ENCODE results near the gene PKD2L1. TPM values are rescaled to one million over a fixed set of nuclear protein-coding genes. Genes with fewer than 3 reads are reported as not detected.

Gene PKD2L1
- total and polyA plus RNA-seq, 2 of the 8 experiments (the other 6 are each of a cell fraction or from before 2014, with no cell fraction given), result 0.20 to 0.33 TPM

DNA sequence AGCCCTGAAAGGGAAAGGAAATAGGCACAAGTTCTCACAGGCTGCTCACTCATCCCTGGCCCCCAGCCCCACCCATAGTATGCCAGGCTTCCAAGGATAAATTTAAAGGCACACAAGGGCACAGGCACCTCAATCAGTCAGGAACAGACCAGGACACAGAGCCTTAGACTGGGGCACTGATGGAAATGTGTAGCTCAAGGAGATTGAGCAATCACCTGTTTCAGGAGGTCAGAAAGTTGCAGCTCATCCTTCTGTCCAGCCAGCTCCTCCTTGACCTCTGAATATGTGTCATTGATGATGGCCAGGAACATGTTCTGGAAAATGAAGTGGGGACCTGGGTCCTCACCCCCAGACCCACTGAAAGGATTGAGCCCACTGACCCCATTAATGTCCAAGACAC, 37.0 kb downstream of the PKD2L1 start:
- H4K8ac ChIP-seq (ENCODE audit: extremely low read depth, insufficient read depth, low read length), result no peak overlapping the region
- no peak overlapping the region for H3K56ac ChIP-seq (replicated peaks; ENCODE audit: insufficient read length, low read depth, low read length)
- H3K27ac ChIP-seq (ENCODE audit: low read depth, low read length), result no peak overlapping the region
- no peak overlapping the region for H2BK5ac ChIP-seq (ENCODE audit: low read depth, low read length)
- H2BK15ac ChIP-seq (ENCODE audit: low read length), result no peak overlapping the region
- H2AK5ac ChIP-seq (ENCODE audit: low read depth, low read length), result no peak overlapping the region
- H3K23ac ChIP-seq (ENCODE audit: insufficient read length), result no peak overlapping the region
- no peaks in the 10 kb centered on the region for H3K79me1 ChIP-seq (ENCODE audit: low read depth, low read length)
- DNase-seq (ENCODE audit: low read depth in 1 of 2, low spot score in 2 of 2) (no peak), FAIRE-seq (no peak)
- no peak overlapping the region for H3K4ac ChIP-seq (replicated peaks; ENCODE audit: insufficient read length, low read depth, low read length)
- H2BK12ac ChIP-seq (ENCODE audit: low read depth, low read length), result no peak overlapping the region
- H3K4me3 ChIP-seq (ENCODE audit: extremely low read depth in 1 of 4, insufficient read depth in 2 of 4, low read depth in 3 of 4, low read length in 4 of 4), result no peak overlapping the region
- no peak overlapping the region for H3K4me2 ChIP-seq (ENCODE audit: insufficient read depth in 1 of 2, low read depth in 2 of 2, low read length in 2 of 2)
- H2AFZ ChIP-seq (ENCODE audit: low read length), result no peak overlapping the region
- no peak overlapping the region for H2BK20ac ChIP-seq (ENCODE audit: low read length)
- POLR2A ChIA-PET (ENCODE audit: partially characterized antibody), result interaction anchor here (0.9 to 1.5 kb wide), 2 partner anchors 53 to 80 kb away, joined by 3 read pairs; no protein-coding TSS in a partner anchor
- H4K91ac ChIP-seq (replicated peaks; ENCODE audit: insufficient read length, low read length), result no peak overlapping the region
- H2BK120ac ChIP-seq (replicated peaks; ENCODE audit: low read depth, low read length), result no peak overlapping the region
- CTCF ChIA-PET (ENCODE audit: partially characterized antibody), result no interaction called here
- H3K9me3 ChIP-seq (ENCODE audit: insufficient read depth in 2 of 2, low read depth in 1 of 2, low read length in 1 of 2), result no peaks in the 10 kb centered on the region
- H3K4me1 ChIP-seq (replicated peaks in 1 of 4; ENCODE audit: control insufficient read depth in 3 of 4, insufficient read depth in 4 of 4, low read length in 3 of 4), result peaks cover 0 to 7% (median 2%) of the 10 kb centered on the region in 4 experiments; a peak in 3 of 7 replicates
- no peaks in the 10 kb centered on the region for H3K79me2 ChIP-seq (ENCODE audit: control insufficient read depth in 1 of 2, insufficient read depth in 2 of 2, low read length in 2 of 2)
- H3K14ac ChIP-seq (ENCODE audit: insufficient read length), result no peak overlapping the region
- H3K9ac ChIP-seq (replicated peaks in 1 of 4; ENCODE audit: extremely low read depth in 1 of 4, low read depth in 3 of 4, low read length in 3 of 4), result no peak overlapping the region
- H3K27me3 ChIP-seq (replicated peaks in 1 of 4; ENCODE audit: control insufficient read depth in 3 of 4, extremely low read depth in 1 of 4, insufficient read depth in 3 of 4, low read length in 3 of 4), result no peaks in the 10 kb centered on the region
- no peak overlapping the region for H4K5ac ChIP-seq (ENCODE audit: insufficient read length, low read depth, low read length)
- TF ChIP-seq JUN (IDR thresholded peaks at IDR 0.05; ENCODE audit: low read depth, low read length) (no peak), EZH2 (IDR thresholded peaks at IDR 0.05; ENCODE audit: low read depth, low read length, severe bottlenecking) (no peak), KDM4A (IDR thresholded peaks at IDR 0.05; ENCODE audit: low read depth, low read length, severe bottlenecking) (no peak), POLR2AphosphoS5 (IDR thresholded peaks at IDR 0.05; ENCODE audit: low read depth, low read length) (no peak), CHD1 (IDR thresholded peaks at IDR 0.05; ENCODE audit: low read depth, low read length) (no peak), CBX8 (IDR thresholded peaks at IDR 0.05; ENCODE audit: borderline replicate concordance, low read depth, low read length) (no peak), RBBP5 (IDR thresholded peaks at IDR 0.05; ENCODE audit: borderline replicate concordance, low read depth, low read length) (no peak), SP4 (IDR thresholded peaks at IDR 0.05; ENCODE audit: low read length) (no peak), PHF8 (conservative IDR thresholded peaks at IDR 0.05; ENCODE audit: low read depth, low read length) (no peak), BRCA1 (IDR thresholded peaks at IDR 0.05; ENCODE audit: low read depth, low read length) (no peak), SIN3A (conservative IDR thresholded peaks at IDR 0.05 in 1 of 2, IDR thresholded peaks at IDR 0.05 in 1 of 2; ENCODE audit: low read depth in 1 of 2, low read length in 2 of 2) (no peak)
- TF ChIP-seq, protein P1, sequence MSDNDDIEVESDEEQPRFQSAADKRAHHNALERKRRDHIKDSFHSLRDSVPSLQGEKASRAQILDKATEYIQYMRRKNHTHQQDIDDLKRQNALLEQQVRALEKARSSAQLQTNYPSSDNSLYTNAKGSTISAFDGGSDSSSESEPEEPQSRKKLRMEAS (IDR thresholded peaks at IDR 0.05), result no peak
- TF ChIP-seq, protein P2, sequence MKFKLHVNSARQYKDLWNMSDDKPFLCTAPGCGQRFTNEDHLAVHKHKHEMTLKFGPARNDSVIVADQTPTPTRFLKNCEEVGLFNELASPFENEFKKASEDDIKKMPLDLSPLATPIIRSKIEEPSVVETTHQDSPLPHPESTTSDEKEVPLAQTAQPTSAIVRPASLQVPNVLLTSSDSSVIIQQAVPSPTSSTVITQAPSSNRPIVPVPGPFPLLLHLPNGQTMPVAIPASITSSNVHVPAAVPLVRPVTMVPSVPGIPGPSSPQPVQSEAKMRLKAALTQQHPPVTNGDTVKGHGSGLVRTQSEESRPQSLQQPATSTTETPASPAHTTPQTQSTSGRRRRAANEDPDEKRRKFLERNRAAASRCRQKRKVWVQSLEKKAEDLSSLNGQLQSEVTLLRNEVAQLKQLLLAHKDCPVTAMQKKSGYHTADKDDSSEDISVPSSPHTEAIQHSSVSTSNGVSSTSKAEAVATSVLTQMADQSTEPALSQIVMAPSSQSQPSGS (IDR thresholded peaks at IDR 0.05; ENCODE audit: low read length), result no peak
- no peaks in the 10 kb centered on the region for H3K36me3 ChIP-seq (ENCODE audit: control insufficient read depth in 2 of 4, insufficient read depth in 4 of 4, low read length in 3 of 4)
- H4K20me1 ChIP-seq (replicated peaks in 1 of 2; ENCODE audit: control insufficient read depth in 1 of 2, insufficient read depth in 2 of 2, low read length in 2 of 2), result no peaks in the 10 kb centered on the region
- H3K23me2 ChIP-seq (ENCODE audit: low read depth, low read length), result no peaks in the 10 kb centered on the region; the same call in 1 of the 2 replicates
- H3K18ac ChIP-seq (ENCODE audit: extremely low read depth, low read length), result no peak overlapping the region

Measured in H1 (cell line).